Neural progenitor cell (in vitro differentiated cells): ENCODE results near the gene IL15. TPM values are rescaled to one million over a fixed set of nuclear protein-coding genes. Genes with fewer than 3 reads are reported as not detected.
"Not testable (repeated sequence)": the region's sequence is repeated elsewhere in the genome, so short reads cannot be mapped to it uniquely, and the experiment has no call there.

Experiments used
- DNase-seq: peaks from one replicate; pipeline ENCODE4 v3.0.0-alpha.2; 2016; ENCODE audit warnings: low spot score
- H2AFZ ChIP-seq: fragments of 200-600 bp; sonication (generic); replicated peaks from 2 replicates; pipeline ENCODE4 v1.6.1; 2016; ENCODE audit warnings: antibody characterized with exemption
- H3F3A ChIP-seq: fragments of 200-600 bp; sonication (generic); 2 replicates; pipeline ENCODE4 v1.6.1; 2016; ENCODE audit warnings: antibody characterized with exemption, low read depth
- H3K27ac ChIP-seq: fragments of 200-600 bp; sonication (generic); 2 replicates; pipeline ENCODE4 v1.5.1; 2016; ENCODE audit warnings: mild to moderate bottlenecking
- H3K27me3 ChIP-seq: fragments of 200-600 bp; sonication (generic); 2 replicates; pipeline ENCODE4 v1.6.1; 2016; ENCODE audit warnings: mild to moderate bottlenecking, moderate library complexity
- H3K36me3 ChIP-seq: fragments of 200-600 bp; sonication (generic); 2 replicates; pipeline ENCODE4 v1.5.1; 2016
- H3K4me1 ChIP-seq: fragments of 200-600 bp; sonication (generic); 2 replicates; pipeline ENCODE4 v1.6.1; 2016; ENCODE audit warnings: mixed run types
- H3K4me2 ChIP-seq: fragments of 200-600 bp; sonication (generic); 2 replicates; pipeline ENCODE4 v1.6.1; 2016
- H3K4me3 ChIP-seq: fragments of 200-600 bp; sonication (generic); 2 replicates; pipeline ENCODE4 v1.5.1; 2016
- H3K79me2 ChIP-seq: fragments of 200-600 bp; sonication (generic); 2 replicates; pipeline ENCODE4 v1.6.1; 2016; ENCODE audit warnings: low read depth
- H3K9ac ChIP-seq: fragments of 200-600 bp; sonication (generic); 2 replicates; pipeline ENCODE4 v1.6.1; 2016
- H3K9me3 ChIP-seq: fragments of 200-600 bp; sonication (generic); 2 replicates; pipeline ENCODE4 v1.5.1; 2016; ENCODE audit warnings: low read depth
- H4K20me1 ChIP-seq: fragments of 200-600 bp; sonication (generic); 2 replicates; pipeline ENCODE4 v1.6.1; 2016; ENCODE audit warnings: low read depth
- H3K27ac Mint-ChIP-seq: 3 replicates; pipeline ENCODE4 v1.8.0; 2021; ENCODE audit warnings: mixed read lengths
- H3K27me3 Mint-ChIP-seq: 2 replicates; pipeline ENCODE4 v1.8.0; 2022; ENCODE audit warnings: low read depth, mild to moderate bottlenecking, inconsistent platforms, moderate library complexity, mixed read lengths; ENCODE audit not compliant: insufficient read depth
- H3K36me3 Mint-ChIP-seq: 3 replicates; pipeline ENCODE4 v1.8.0; 2021; ENCODE audit warnings: mixed read lengths
- H3K4me1 Mint-ChIP-seq: 3 replicates; pipeline ENCODE4 v1.8.0; 2021; ENCODE audit warnings: mixed read lengths
- H3K4me3 Mint-ChIP-seq: 3 replicates; pipeline ENCODE4 v1.8.0; 2021; ENCODE audit warnings: mild to moderate bottlenecking, moderate library complexity, mixed read lengths
- H3K9me3 Mint-ChIP-seq: 3 replicates; pipeline ENCODE4 v1.8.0; 2020; ENCODE audit warnings: mixed read lengths
- EZH2 ChIP-seq: fragments of 200-600 bp; sonication (generic); IDR thresholded peaks from 2 replicates; pipeline ENCODE4 v1.6.1; 2017; ENCODE audit warnings: antibody characterized with exemption, mild to moderate bottlenecking, moderate library complexity
- EZH2phosphoT487 ChIP-seq: fragments of 200-600 bp; sonication (generic); IDR thresholded peaks from 2 replicates; pipeline ENCODE4 v1.6.1; 2017; ENCODE audit warnings: antibody characterized with exemption
- total RNA-seq: library from RNA; depleted of rRNA; stranded (reverse); fragments of >200 nt; gene quantifications from 2 replicates; pipeline ENCODE4 v1.2.3, GENCODE V29; 2015; ENCODE audit warnings: low replicate concordance
- TF ChIP-seq, protein P1 (sequence below): fragments of 200-600 bp; sonication (generic); IDR thresholded peaks from 2 replicates; pipeline ENCODE4 v1.5.1; 2017; ENCODE audit warnings: antibody characterized with exemption, mild to moderate bottlenecking

IL15 gene
- total RNA-seq, 1 donor from 2014 or later = not detected

DNA sequence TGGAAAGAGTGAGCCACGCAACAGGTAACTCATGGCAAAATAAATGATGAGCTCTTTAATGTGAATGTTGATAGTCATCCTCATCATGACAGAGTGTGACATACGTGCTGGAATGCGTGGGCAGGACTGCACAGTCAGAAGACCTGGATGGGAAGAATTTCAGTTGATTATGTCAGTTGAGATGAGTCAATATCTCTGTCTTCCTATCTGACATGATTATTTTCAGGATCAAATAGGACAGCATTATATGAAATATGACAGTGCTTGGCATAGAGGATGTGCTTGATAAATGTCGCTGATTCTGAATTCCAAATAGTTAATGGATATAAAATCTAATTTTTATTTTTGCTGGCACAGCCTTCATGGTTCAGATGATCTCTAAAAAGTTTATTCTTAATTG is 95.1 kb downstream of the IL15 start:
- Histone ChIP-seq H3K27ac (no peak overlapping the region), H2AFZ (no peak overlapping the region), H3K4me1 (no peaks in the 10 kb centered on the region), H3K4me3 (no peak overlapping the region), H3K79me2 (no peaks in the 10 kb centered on the region), H3K27me3 (no peaks in the 10 kb centered on the region), H4K20me1 (no peaks in the 10 kb centered on the region), H3K9me3 (no peaks in the 10 kb centered on the region), H3K4me2 (no peak overlapping the region), H3F3A (no peaks in the 10 kb centered on the region), H3K36me3 (no peaks in the 10 kb centered on the region), H3K9ac (no peak overlapping the region)
- Mint-ChIP-seq H3K9me3 (no peaks in the 10 kb centered on the region), H3K4me1 (no peaks in the 10 kb centered on the region), H3K27ac (no peak overlapping the region), H3K36me3 (no peaks in the 10 kb centered on the region), H3K4me3 (no peak overlapping the region), H3K27me3 (no peaks in the 10 kb centered on the region)
- no peak for DNase-seq
- TF ChIP-seq EZH2phosphoT487 (no peak), EZH2 (no peak)
- TF ChIP-seq, protein P1, sequence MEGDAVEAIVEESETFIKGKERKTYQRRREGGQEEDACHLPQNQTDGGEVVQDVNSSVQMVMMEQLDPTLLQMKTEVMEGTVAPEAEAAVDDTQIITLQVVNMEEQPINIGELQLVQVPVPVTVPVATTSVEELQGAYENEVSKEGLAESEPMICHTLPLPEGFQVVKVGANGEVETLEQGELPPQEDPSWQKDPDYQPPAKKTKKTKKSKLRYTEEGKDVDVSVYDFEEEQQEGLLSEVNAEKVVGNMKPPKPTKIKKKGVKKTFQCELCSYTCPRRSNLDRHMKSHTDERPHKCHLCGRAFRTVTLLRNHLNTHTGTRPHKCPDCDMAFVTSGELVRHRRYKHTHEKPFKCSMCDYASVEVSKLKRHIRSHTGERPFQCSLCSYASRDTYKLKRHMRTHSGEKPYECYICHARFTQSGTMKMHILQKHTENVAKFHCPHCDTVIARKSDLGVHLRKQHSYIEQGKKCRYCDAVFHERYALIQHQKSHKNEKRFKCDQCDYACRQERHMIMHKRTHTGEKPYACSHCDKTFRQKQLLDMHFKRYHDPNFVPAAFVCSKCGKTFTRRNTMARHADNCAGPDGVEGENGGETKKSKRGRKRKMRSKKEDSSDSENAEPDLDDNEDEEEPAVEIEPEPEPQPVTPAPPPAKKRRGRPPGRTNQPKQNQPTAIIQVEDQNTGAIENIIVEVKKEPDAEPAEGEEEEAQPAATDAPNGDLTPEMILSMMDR = no peak

DNA sequence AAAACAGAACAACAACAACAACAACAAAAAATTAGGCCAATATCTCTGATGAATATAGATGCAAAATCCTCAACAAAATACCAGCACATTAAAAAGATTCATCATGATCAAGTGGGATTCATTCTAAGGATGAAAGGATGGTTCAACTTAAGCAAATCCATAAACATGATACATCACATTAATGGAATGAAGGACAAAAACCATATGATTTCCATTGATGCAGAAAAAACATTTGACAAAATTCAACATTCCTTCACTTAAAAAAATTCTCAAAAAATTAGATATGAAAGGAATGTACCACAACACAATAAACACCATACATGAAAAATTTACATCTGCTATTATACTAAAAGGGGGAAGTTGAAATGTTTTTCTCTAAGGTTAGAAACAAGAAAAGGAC is 103.3 kb downstream of the IL15 start:
- Histone ChIP-seq H3K9me3 (no peaks in the 10 kb centered on the region), H3K27me3 (no peaks in the 10 kb centered on the region), H3K27ac (no peak overlapping the region), H3K9ac (no peak overlapping the region), H3K36me3 (no peaks in the 10 kb centered on the region), H3K4me3 (no peak overlapping the region), H3K79me2 (no peaks in the 10 kb centered on the region), H3F3A (no peaks in the 10 kb centered on the region), H2AFZ (no peak overlapping the region), H4K20me1 (no peaks in the 10 kb centered on the region), H3K4me2 (no peak overlapping the region), H3K4me1 (no peaks in the 10 kb centered on the region)
- no peak for DNase-seq
- H3K27me3 Mint-ChIP-seq = no peaks in the 10 kb centered on the region
- H3K9me3 Mint-ChIP-seq = peaks cover 3% of the 10 kb centered on the region
- no peaks in the 10 kb centered on the region for H3K36me3 Mint-ChIP-seq
- H3K4me1 Mint-ChIP-seq = no peaks in the 10 kb centered on the region
- H3K27ac Mint-ChIP-seq = no peak overlapping the region
- H3K4me3 Mint-ChIP-seq = no peak overlapping the region
- TF ChIP-seq, protein P1 = no peak
- no peak for TF ChIP-seq EZH2phosphoT487
- no peak for TF ChIP-seq EZH2

- no peak overlapping the region for H3K4me3 Mint-ChIP-seq
These were observed 109.6 kb downstream of the IL15 start for GRCh38 chr4:141746026-141746425.

DNA sequence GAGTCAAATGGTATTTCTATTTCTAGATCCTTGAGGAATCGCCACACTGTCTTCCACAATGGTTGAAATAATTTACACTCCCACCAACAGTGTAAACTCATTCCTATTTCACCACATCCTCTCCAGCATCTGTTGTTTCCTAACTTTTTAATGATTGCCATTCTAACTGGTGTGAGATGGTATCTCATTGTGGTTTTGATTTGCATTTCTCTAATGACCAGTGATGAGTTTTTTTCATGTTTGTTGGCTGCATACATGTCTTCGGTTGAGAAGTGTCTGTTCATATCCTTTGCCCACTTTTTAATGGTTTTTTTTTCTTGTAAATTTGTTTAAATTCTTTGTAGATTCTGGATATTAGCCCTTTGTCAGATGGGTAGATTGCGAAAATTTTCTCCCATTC is 115.4 kb downstream of the IL15 start:
- not testable (repeated sequence) for H3K27me3 ChIP-seq, H3K4me1 ChIP-seq, H3K36me3 Mint-ChIP-seq, H2AFZ ChIP-seq, DNase-seq, H3K9ac ChIP-seq, H3K4me1 Mint-ChIP-seq, H4K20me1 ChIP-seq, H3K36me3 ChIP-seq, H3K4me3 Mint-ChIP-seq, H3K27me3 Mint-ChIP-seq, H3K27ac Mint-ChIP-seq, H3K79me2 ChIP-seq, H3K9me3 ChIP-seq, H3K27ac ChIP-seq, H3K9me3 Mint-ChIP-seq, H3F3A ChIP-seq, H3K4me2 ChIP-seq, H3K4me3 ChIP-seq

More at GRCh38 chr4:141746026-141746425, 109.6 kb downstream of the IL15 start:
- no peaks in the 10 kb centered on the region for H3F3A ChIP-seq
- Mint-ChIP-seq H3K4me1 (no peaks in the 10 kb centered on the region), H3K27ac (no peak overlapping the region), H3K27me3 (no peaks in the 10 kb centered on the region), H3K36me3 (no peaks in the 10 kb centered on the region), H3K9me3 (peaks cover 3% of the 10 kb centered on the region)
- no peak overlapping the region for H3K4me2 ChIP-seq
- no peaks in the 10 kb centered on the region for H3K27me3 ChIP-seq
- no peaks in the 10 kb centered on the region for H3K36me3 ChIP-seq
- H2AFZ ChIP-seq = no peak overlapping the region
- H3K4me1 ChIP-seq = no peaks in the 10 kb centered on the region
- H3K9ac ChIP-seq = no peak overlapping the region
- H3K9me3 ChIP-seq = no peaks in the 10 kb centered on the region
- H4K20me1 ChIP-seq = no peaks in the 10 kb centered on the region
- no peak for TF ChIP-seq EZH2
- TF ChIP-seq, protein P1 = no peak
- TF ChIP-seq EZH2phosphoT487 = no peak
- H3K27ac ChIP-seq = no peak overlapping the region
- H3K4me3 ChIP-seq = no peak overlapping the region
- no peak for DNase-seq
- no peaks in the 10 kb centered on the region for H3K79me2 ChIP-seq
